Esophagus (tissue), 2 donors: Measurements from ENCODE around the gene NT5C3B. TPM values are rescaled to one million over a fixed set of nuclear protein-coding genes. Genes with fewer than 3 reads are reported as not detected.
"Not testable (repeated sequence)": the region's sequence is repeated elsewhere in the genome, so short reads cannot be mapped to it uniquely, and the experiment has no call there.

ENCODE experiments used
- H3K27ac ChIP-seq, 2 donors: one replicate each; pipeline ENCODE4 v1.5.1; 2013; ENCODE audit warnings: low read depth in 2 of 2, mild to moderate bottlenecking in 2 of 2, inconsistent platforms in 1 of 2, low read length in 1 of 2, moderate library complexity in 1 of 2
- H3K27me3 ChIP-seq, 2 donors: one replicate each; pipeline ENCODE4 v1.6.1; 2013; ENCODE audit warnings: low read length in 2 of 2, control low read depth in 1 of 2, mild to moderate bottlenecking in 1 of 2; ENCODE audit not compliant: insufficient read depth in 2 of 2, control insufficient read depth in 1 of 2
- H3K36me3 ChIP-seq, 2 donors: one replicate each; pipeline ENCODE4 v1.6.1; 2013; ENCODE audit warnings: low read length in 1 of 2; ENCODE audit not compliant: control insufficient read depth in 2 of 2, insufficient read depth in 2 of 2
- H3K4me1 ChIP-seq, 2 donors: one replicate each; pipeline ENCODE4 v1.6.1; 2013; ENCODE audit warnings: low read length in 1 of 2; ENCODE audit not compliant: control insufficient read depth in 2 of 2, insufficient read depth in 2 of 2
- H3K4me3 ChIP-seq, 2 donors: one replicate each; pipeline ENCODE4 v1.5.1; 2013; ENCODE audit warnings: low read length in 2 of 2, mild to moderate bottlenecking in 2 of 2, low read depth in 1 of 2, moderate library complexity in 1 of 2
- H3K9me3 ChIP-seq, 2 donors: one replicate each; pipeline ENCODE4 v1.6.1; 2013; ENCODE audit warnings: mild to moderate bottlenecking in 2 of 2, low read depth in 1 of 2, low read length in 1 of 2, moderate library complexity in 1 of 2; ENCODE audit not compliant: control insufficient read depth in 2 of 2, insufficient read depth in 1 of 2
- WGBS, 2 donors: extraction: QIAGEN DNeasy Blood & Tissue Kit; methylation state at CpG; one replicate each; pipeline ENCODE4 v1.1.7; 2013; 5-methylcytosine and 5-hydroxymethylcytosine counted together
- polyA plus RNA-seq, 2 donors: library from polyadenylated mRNA; stranded (reverse); fragments of 200-250 nt; gene quantifications; one replicate each; pipeline ENCODE4 v1.2.3, GENCODE V29; 2013
- donor health status: healthy with polysubstance abuse.
- donor health status: Bipolar disorder and iron deficiency.

Gene NT5C3B
- polyA plus RNA-seq, 2 donors, result 35.9 to 36.0 TPM

DNA sequence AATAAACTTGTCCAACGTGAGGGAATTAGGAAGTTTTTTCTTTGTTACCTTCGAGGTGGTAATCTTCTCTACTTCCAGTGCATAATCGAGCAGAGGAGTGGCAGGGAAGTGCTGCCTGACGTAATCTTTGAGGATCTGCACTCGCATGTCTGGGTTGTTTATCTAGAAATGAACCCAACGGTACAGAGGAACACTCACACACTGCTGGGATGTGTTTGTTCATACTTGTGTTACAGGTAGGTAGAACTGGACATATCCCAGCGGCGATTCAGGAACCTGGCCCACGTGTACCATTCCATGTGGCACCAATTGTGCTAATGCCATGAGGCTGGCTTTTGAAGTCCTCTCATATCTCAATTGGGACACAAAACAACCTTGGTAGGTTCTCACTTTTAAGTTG lies 33.4 kb upstream of the NT5C3B start:
- Histone ChIP-seq H3K27me3 (no peaks in the 10 kb centered on the region), H3K27ac (peak overlapping the region in 1 of 2 donors; percentile 68), H3K9me3 (no peaks in the 10 kb centered on the region), H3K4me3 (no peak overlapping the region), H3K4me1 (no peaks in the 10 kb centered on the region), H3K36me3 (peaks cover 6 to 28% of the 10 kb centered on the region in 2 donors)
- 44 to 56% methylated on average over 9 of the region's 9 CpGs for WGBS, 2 donors

DNA sequence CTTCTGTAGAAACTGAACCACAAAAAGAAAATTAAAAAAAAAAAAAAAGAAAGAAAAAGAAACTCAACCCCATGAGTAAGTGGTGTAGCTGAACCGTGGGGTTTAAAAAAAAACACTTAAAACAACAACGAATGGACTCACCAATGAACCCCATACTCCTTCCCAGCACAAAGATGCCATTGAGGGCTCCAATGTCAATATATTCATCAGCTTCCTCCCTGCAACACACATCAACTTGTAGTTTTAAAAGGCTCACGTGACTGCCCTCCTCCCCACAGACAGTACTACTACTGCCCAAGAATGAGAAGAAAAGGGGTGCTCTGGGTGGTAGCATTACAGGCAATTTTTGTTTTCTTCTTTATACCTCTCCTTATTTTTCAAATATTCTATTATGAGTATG lies 32.5 kb upstream of the NT5C3B start:
- peaks cover 0 to under 1% of the 10 kb centered on the region in 2 donors for H3K4me1 ChIP-seq
- H3K27me3 ChIP-seq, result no peaks in the 10 kb centered on the region
- H3K36me3 ChIP-seq, result peaks cover 4 to 25% of the 10 kb centered on the region in 2 donors
- H3K9me3 ChIP-seq, result no peaks in the 10 kb centered on the region
- H3K27ac ChIP-seq, result no peak overlapping the region
- 72 to 74% methylated on average over 3 of the region's 3 CpGs for WGBS, 2 donors
- H3K4me3 ChIP-seq, result no peak overlapping the region

DNA sequence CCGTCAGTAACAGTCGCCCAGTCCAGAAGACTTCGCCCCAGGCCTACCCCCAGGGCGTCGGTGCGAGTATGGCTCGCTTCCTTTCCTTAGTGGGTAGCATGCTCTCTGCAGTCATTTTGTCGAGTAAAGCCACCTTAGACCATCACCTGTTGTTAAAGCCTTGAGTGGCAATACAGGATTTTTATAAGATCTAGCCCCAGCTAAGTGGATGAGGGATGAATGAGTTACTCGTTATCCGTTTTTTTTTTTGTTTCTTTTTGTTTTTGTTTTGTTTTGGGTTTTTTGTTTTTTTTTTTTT lies 29.5 kb upstream of the NT5C3B start:
- H3K27ac ChIP-seq, result peak overlapping the region; percentile 81 to 95
- H3K4me1 ChIP-seq, result peaks cover 0 to 7% of the 10 kb centered on the region in 2 donors
- H3K27me3 ChIP-seq, result no peaks in the 10 kb centered on the region
- peaks cover 0 to 5% of the 10 kb centered on the region in 2 donors for H3K36me3 ChIP-seq
- WGBS, 2 donors, result 1% methylated on average over 10 of the region's 10 CpGs
- peak overlapping the region; percentile 77 to 78 for H3K4me3 ChIP-seq
- H3K9me3 ChIP-seq, result no peaks in the 10 kb centered on the region

DNA sequence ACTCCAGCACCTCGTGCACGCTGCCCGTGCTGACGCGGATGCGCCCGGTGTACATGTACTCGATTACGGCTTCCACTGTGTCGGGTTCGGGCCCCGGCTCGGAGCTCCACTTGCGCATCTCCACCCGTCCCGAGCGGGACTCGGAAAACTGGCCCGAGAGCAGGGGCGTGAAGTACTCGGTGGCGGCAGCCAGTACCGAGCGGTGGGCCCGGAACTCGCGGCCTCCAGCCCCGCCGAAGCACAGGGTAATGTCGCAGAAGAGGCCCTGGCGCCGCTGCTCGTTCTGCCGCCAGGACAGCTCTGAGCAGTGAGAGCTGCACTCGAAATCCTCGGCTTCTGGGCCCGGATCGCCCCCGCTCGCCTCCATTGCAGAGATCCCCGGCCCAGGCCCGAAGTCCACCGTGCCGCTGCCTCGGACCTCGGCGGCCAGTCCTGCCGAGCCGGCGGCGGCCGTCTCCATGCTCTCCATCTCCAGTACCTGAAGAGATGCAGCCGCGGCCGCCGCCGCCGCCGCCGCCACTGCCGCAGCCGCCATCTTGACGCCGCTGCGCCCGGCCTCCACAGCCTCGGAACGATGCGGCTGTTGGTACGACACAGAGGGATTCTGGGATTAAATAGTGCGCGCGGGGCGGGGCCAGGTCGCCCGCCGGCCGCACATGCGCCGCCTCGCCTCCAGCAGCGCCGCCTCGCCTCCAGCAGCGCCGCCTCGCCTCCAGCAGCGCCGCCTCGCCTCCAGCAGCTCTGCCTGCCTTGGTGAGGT lies 29.0 kb upstream of the NT5C3B start, which contains the start of gene KLHL11:
Gene KLHL11, minus strand, starts transcription at position 588 of the 760 bp plus-strand sequence. Its CDS starts 53 bp downstream, at position 535.
- no peaks in the 10 kb centered on the region for H3K27me3 ChIP-seq
- H3K36me3 ChIP-seq, result peaks cover 0 to under 1% of the 10 kb centered on the region in 2 donors
- WGBS, 2 donors, result 0% methylated on average over 70 to 90 of the region's 90 CpGs
- H3K4me3 ChIP-seq, result peak within 1 kb of the TSS; percentile 77 to 78
- peaks cover 0 to 7% of the 10 kb centered on the region in 2 donors for H3K4me1 ChIP-seq
- no peaks in the 10 kb centered on the region for H3K9me3 ChIP-seq
- peak within 1 kb of the TSS; percentile 82 to 95 for H3K27ac ChIP-seq

DNA sequence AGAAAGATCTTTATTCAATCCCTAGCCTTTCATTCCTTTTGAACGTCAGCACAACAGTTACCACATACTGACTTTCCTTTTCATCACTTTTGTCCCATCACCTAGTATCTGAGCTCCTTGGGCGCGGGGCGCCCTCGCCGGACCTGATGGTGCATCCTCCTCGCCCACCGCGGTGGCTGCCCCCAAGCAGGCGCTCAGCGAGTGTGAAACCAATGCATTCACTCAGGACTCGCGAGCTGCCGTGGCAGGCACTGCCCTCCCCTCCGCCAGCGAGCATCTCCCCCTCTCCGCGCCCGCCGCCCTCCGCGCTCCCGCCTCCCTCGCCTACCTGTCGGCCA lies 28.4 kb upstream of the NT5C3B start:
- H3K9me3 ChIP-seq, result no peaks in the 10 kb centered on the region
- WGBS, 2 donors, result 0 to 1% methylated on average over 20 to 25 of the region's 25 CpGs
- peaks cover 0 to 7% of the 10 kb centered on the region in 2 donors for H3K4me1 ChIP-seq
- no peaks in the 10 kb centered on the region for H3K36me3 ChIP-seq
- no peaks in the 10 kb centered on the region for H3K27me3 ChIP-seq
- H3K27ac ChIP-seq, result peak overlapping the region; percentile 82 to 95
- peak overlapping the region; percentile 77 to 78 for H3K4me3 ChIP-seq

DNA sequence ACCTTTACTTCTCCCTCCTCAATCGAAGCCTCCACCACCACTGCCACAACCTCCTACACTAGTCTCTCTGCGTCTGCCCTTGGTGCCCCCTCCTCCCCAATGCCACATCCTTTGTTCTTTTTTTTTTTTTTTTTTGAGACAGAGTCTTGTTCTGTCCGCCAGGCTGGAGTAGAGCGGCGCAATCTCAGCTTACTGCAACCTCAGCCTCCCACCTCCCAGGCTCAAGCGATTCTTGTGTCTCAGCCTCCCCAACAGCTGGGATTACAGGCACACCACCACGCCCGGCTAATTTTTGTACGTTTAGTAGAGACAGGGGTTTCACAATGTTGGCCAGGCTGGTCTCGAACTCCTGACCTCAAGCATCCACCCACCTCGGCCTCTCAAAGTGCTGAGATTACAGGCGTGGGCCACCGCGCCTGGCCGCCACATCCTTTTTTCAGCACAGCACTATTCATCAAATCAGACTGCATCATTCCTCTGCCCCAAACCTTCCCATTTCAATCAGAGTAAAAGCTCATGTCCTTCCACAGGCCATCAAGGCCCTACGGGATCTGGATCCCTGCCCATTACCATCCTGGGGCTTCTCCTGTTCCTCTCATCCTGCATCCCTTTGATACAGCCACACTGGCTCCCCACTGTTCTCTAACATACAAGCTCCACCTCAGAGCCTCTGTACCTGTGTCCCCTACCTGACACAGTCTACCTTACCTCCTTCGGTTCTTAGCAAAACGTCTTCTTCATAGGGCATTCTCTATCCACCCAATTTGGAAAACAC lies 27.2 kb upstream of the NT5C3B start:
- WGBS, 2 donors, result 60 to 62% methylated on average over 18 of the region's 18 CpGs
- Histone ChIP-seq H3K4me1 (peaks cover 0 to 7% of the 10 kb centered on the region in 2 donors), H3K27ac (no peak overlapping the region), H3K9me3 (no peaks in the 10 kb centered on the region), H3K36me3 (no peaks in the 10 kb centered on the region), H3K27me3 (no peaks in the 10 kb centered on the region), H3K4me3 (peak overlapping the region in 1 of 2 donors; percentile 77)

DNA sequence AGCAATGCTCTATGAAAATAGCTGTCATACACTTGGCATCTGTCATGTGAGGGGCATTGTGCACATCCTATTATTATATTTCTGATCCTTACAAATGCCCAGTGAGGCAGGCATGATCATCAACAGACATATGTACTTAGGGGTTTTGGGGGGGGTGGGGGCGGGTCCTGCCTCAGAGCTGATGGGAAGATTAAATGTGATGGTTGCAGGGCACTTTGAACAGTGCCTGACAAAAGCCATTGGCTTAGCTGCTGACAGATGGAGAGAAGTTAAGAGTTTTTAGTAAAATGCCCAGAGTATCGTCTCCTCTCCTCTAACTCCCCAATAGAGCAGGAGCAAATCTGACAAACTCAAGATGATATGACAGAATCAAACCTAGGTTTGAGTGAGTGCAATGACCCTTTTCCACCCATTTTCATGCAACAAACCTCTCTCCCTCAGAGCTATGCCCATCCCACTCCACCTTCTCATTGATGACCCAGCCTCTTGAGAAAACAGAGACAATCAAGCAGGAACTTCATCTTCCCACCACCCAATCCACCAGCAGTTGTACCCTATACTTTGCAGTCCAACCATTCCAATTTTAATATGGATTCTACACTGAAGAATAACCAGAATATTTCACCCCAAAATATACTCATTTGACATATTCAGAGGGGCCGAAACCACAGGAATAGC lies 24.4 kb upstream of the NT5C3B start:
- WGBS, 2 donors, result 75 to 81% methylated on average over 3 of the region's 3 CpGs
- Histone ChIP-seq H3K4me3 (no peak overlapping the region), H3K9me3 (no peaks in the 10 kb centered on the region), H3K27ac (no peak overlapping the region), H3K4me1 (peaks cover 0 to 7% of the 10 kb centered on the region in 2 donors), H3K36me3 (no peaks in the 10 kb centered on the region), H3K27me3 (no peaks in the 10 kb centered on the region)

DNA sequence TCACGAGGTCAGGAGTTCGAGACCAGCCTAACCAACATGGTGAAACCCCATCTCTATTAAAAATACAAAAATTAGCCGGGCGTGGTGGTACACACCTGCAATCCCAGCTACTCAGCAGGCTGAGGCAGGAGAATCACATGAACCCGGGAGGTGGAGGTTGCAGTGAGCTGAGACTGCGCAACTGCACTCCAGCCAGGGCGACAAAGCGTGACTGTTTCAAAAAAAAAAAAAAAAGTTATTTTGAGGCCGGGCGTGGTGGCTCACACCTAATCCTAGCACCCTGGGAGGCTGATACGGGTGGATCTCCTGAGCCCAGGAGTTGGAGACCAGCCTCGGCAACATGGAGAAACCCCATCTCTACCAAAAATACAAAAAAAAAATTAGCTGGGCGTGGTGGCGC lies 15.3 kb upstream of the NT5C3B start:
- not testable (repeated sequence) for H3K4me3 ChIP-seq, H3K27me3 ChIP-seq, H3K27ac ChIP-seq, H3K9me3 ChIP-seq, H3K4me1 ChIP-seq
- H3K36me3 ChIP-seq, result peaks cover 9 to 14% of the 10 kb centered on the region in 2 donors
- 79 to 87% methylated on average over 14 of the region's 14 CpGs for WGBS, 2 donors

DNA sequence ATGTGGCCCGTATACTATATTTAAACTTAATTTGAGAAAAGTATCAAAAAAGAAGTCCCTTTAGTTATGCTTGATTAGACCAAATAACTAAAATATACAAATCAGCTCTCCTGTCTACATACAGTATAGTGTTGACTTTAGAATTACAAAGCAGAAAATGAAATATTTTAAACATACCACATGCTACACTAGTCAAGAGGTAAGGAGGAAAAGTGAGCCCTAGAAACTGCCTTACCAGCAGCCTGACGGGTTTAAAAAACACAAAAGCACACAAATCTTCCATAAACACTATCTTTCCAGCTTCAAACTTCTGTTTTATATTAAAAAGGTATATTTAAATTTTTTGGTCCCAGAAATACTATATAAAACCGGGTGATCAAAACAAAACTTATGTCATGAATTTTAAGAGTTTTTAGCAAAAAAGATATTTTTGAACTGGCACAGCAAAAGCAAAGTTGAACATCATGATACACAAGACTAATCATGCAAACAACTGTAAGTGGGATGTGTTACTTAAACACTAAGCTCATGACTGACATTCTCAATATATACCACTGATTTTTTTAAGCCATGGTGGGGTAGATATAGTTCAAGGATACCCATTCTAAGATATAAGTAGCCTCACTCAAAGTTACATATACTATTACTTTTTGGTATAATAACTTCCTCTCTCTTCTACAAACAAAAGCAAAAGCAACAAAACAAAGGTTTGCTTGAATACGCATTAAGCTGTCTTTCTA lies 13.4 kb upstream of the NT5C3B start:
- peaks cover 6 to 11% of the 10 kb centered on the region in 2 donors for H3K36me3 ChIP-seq
- H3K27me3 ChIP-seq, result no peaks in the 10 kb centered on the region
- H3K27ac ChIP-seq, result no peak overlapping the region
- WGBS, 2 donors, result 73 to 74% methylated on average over 4 of the region's 4 CpGs
- no peaks in the 10 kb centered on the region for H3K4me1 ChIP-seq
- H3K9me3 ChIP-seq, result no peaks in the 10 kb centered on the region
- H3K4me3 ChIP-seq, result no peak overlapping the region
